ENCODE results near the gene KLHL2. TPM values are rescaled to one million over a fixed set of nuclear protein-coding genes. Genes with fewer than 3 reads are reported as not detected.

Gene KLHL2
- total and polyA plus RNA-seq, 2 of the 13 experiments (the other 11 are each of a cell fraction or from before 2014, with no cell fraction given), result 9.2 to 17.6 TPM

GRCh38 chr4:165328708-165329107 is 121.3 kb downstream of the KLHL2 start (continued):
- TF ChIP-seq ZNF616 (CRISPR knock-in tag; IDR thresholded peaks at IDR 0.05; ENCODE audit: low read depth), result no peak
- TF ChIP-seq RXRB (CRISPR knock-in tag; IDR thresholded peaks at IDR 0.05; ENCODE audit: borderline replicate concordance), result no peak
- peak; percentile 41; the same call in 1 of the 2 replicates for TF ChIP-seq ARID5B (CRISPR knock-in tag; IDR thresholded peaks at IDR 0.05)
- peak; percentile 55 for TF ChIP-seq ZFY (CRISPR knock-in tag; IDR thresholded peaks at IDR 0.05)
- no peak for TF ChIP-seq NR2F6 (IDR thresholded peaks at IDR 0.05)
- peak; percentile 15; the same call in 1 of the 2 replicates for TF ChIP-seq NR2F6 (CRISPR knock-in tag; IDR thresholded peaks at IDR 0.05)
- no peak for TF ChIP-seq IRX3 (CRISPR knock-in tag; IDR thresholded peaks at IDR 0.05; ENCODE audit: borderline replicate concordance, low read depth)
- no peak for TF ChIP-seq CBFB (CRISPR knock-in tag; IDR thresholded peaks at IDR 0.05)
- peak; percentile 76 for TF ChIP-seq SAP130 (CRISPR knock-in tag; IDR thresholded peaks at IDR 0.05; ENCODE audit: low read depth)
- no peak for TF ChIP-seq ZFP1 (CRISPR knock-in tag; IDR thresholded peaks at IDR 0.05)
- TF ChIP-seq ZSCAN12 (CRISPR knock-in tag; IDR thresholded peaks at IDR 0.05), result no peak
- TF ChIP-seq PHF8 (CRISPR knock-in tag; IDR thresholded peaks at IDR 0.05), result 0 out of 2 replicates have a peak, but pooled peaks have one; percentile 44
- no peak for TF ChIP-seq GPN1 (CRISPR knock-in tag; IDR thresholded peaks at IDR 0.05; ENCODE audit: borderline replicate concordance)
- TF ChIP-seq GABPA (IDR thresholded peaks at IDR 0.05; ENCODE audit: low read depth, low read length), result no peak
- no peak for TF ChIP-seq GABPA (CRISPR knock-in tag; IDR thresholded peaks at IDR 0.05; ENCODE audit: low read depth)
- peak in 1 of 2 experiments; percentile 32; a peak in 1 of 4 replicates for TF ChIP-seq POLR2A (IDR thresholded peaks at IDR 0.05; ENCODE audit: insufficient read depth in 1 of 2, low read depth in 2 of 2, low read length in 2 of 2)
- TF ChIP-seq E2F1 (CRISPR knock-in tag; IDR thresholded peaks at IDR 0.05), result no peak
- no peak for TF ChIP-seq ZNF563 (CRISPR knock-in tag; IDR thresholded peaks at IDR 0.05)
- no peak for TF ChIP-seq CBX1 (IDR thresholded peaks at IDR 0.05; ENCODE audit: low read depth)
- TF ChIP-seq KLF16 (CRISPR knock-in tag; IDR thresholded peaks at IDR 0.05), result 0 out of 4 replicates have a peak, but pooled peaks of 1 of the 2 experiments have one; percentile 16
- peak; percentile 85 for TF ChIP-seq HNF4G (IDR thresholded peaks at IDR 0.05; ENCODE audit: borderline replicate concordance, low read depth, low read length)
- no peak for TF ChIP-seq HNF4G (CRISPR knock-in tag; IDR thresholded peaks at IDR 0.05; ENCODE audit: borderline replicate concordance, low read depth)
- no peak for TF ChIP-seq ETV6 (CRISPR knock-in tag; conservative IDR thresholded peaks at IDR 0.05)
- no peak for TF ChIP-seq ZNF10 (CRISPR knock-in tag; IDR thresholded peaks at IDR 0.05; ENCODE audit: borderline replicate concordance, low read depth)
- no peak for TF ChIP-seq REL (CRISPR knock-in tag; conservative IDR thresholded peaks at IDR 0.05)
- TF ChIP-seq CENPT (CRISPR knock-in tag; IDR thresholded peaks at IDR 0.05; ENCODE audit: low read depth), result no peak
- 0 out of 2 replicates have a peak, but pooled peaks have one; percentile 33 for TF ChIP-seq MIXL1 (CRISPR knock-in tag; IDR thresholded peaks at IDR 0.05)
- TF ChIP-seq KLF9 (CRISPR knock-in tag; IDR thresholded peaks at IDR 0.05; ENCODE audit: low read depth), result no peak
- TF ChIP-seq PCBP2 (optimal IDR thresholded peaks at IDR 0.05; ENCODE audit: low read depth, low read length, poor library complexity, severe bottlenecking), result no peak
- TF ChIP-seq ZNF607 (CRISPR knock-in tag; IDR thresholded peaks at IDR 0.05; ENCODE audit: borderline replicate concordance), result no peak
- no peak for TF ChIP-seq NFE2L2 (IDR thresholded peaks at IDR 0.05; ENCODE audit: low read length)
- no peak for TF ChIP-seq HDAC6 (IDR thresholded peaks at IDR 0.05; ENCODE audit: low read depth, low read length)
